HG02970 (cell line): Measurements from ENCODE around the gene GPC5.
A peak's percentile ranks its signal among the peaks of the same experiment; 100 is the strongest.
"Not testable (repeated sequence)": the region's sequence is repeated elsewhere in the genome, so short reads cannot be mapped to it uniquely, and the experiment has no call there.

Experiments
- ATAC-seq: cut with Tn5 transposase; IDR thresholded peaks from one replicate; pipeline ENCODE4 v1.9.1; 2021; ENCODE audit warnings: mild to moderate bottlenecking, moderate library complexity, moderate number of reproducible peaks; ENCODE audit not compliant: unreplicated experiment, low FRiP score

The GPC5 gene

DNA sequence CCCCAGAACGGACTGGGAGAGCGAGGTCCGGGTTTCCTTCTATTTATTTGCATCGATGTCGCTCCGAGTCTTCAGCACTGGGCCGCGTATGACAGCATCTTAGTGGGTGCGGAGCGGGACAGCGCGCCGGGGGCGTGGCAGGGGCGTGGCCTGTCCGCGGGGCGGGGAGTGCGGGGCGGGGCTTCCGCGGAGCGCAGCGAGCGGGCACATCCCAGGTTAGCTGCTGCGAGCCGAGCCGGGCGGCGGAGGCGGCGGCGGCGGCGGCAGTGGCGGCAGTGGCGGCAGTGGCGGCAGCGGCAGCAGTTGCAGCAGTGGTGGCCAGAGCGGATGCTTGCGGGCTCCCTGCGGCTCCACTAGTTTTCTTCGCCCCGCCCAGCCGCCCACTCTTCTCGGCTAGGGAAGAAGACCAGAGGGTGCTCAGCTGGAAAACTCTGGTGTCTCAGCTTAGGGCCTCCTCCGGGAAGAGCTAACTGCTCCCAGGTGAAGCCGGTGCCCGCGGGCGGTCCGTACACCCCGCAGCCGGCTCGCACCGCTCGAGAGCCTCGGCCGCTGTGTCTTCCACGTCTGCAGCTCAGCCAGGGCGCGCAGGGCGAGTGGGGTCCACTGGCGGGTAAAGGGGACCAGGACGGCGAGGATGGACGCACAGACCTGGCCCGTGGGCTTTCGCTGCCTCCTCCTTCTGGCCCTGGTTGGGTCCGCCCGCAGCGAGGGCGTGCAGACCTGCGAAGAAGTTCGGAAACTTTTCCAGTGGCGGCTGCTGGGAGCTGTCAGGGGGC, at the start of gene GPC5:
Gene GPC5 (plus strand): TSS at position 209 of the 776 bp plus-strand sequence.
- ATAC-seq = peak; percentile 98

DNA sequence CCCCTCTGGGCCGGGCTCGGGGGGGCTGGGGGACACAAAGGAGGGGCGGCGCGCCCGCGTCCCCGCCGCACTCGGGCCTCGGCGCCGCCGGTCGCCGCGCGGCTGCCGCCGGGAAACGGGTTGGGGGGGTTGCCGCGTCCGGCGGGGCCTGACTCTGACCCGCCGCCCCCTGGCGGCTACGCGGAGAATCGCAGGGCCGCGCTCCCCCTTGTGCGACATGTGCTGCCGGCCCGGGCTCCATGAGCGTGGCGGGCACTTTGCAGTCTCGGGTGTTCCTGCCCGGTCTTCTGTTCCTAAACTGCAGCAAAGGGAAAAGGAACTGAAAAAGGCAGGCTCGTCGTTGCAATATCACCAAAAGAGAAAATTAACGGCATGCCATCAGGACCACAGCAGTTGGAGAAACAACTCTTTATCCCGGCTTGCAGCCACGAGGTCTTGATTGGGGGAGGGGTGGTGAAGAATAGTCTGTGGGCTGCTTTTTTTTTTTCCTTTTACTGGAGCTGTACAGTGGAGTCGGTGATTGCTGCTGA, 49.5 kb upstream of the GPC5 start:
- peak; percentile 48 for ATAC-seq

DNA sequence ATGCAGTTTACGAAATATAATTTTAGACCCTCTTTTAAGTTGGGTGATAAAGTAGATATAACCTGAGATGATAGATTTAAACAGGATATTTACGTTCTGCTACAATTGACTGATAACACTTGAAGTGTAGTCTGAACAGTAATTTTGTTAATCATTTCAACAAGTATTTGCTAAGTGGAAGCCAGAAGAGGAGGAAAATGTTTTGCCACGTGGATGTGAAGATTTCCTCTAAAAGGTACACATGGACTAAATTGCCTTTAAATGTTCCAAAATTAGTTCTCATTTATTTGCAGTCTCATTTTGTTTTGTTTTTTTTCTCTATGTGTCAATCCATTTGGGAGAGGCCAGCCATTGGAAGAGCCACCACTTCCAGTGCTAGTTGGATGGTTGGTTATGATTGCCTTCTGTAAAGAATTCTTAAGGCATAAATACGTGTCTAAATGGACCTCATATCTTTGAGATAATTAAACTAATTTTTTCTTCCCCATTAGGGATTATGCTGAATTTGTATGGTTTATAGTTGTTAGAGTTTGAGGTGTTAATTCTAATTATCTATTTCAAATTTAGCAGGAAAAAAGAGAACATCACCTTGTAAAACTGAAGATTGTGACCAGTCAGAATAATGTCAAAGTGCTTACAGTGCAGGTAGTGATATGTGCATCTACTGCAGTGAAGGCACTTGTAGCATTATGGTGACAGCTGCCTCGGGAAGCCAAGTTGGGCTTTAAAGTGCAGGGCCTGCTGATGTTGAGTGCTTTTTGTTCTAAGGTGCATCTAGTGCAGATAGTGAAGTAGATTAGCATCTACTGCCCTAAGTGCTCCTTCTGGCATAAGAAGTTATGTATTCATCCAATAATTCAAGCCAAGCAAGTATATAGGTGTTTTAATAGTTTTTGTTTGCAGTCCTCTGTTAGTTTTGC, 48.2 kb upstream of the GPC5 start:
- ATAC-seq = no peak

DNA sequence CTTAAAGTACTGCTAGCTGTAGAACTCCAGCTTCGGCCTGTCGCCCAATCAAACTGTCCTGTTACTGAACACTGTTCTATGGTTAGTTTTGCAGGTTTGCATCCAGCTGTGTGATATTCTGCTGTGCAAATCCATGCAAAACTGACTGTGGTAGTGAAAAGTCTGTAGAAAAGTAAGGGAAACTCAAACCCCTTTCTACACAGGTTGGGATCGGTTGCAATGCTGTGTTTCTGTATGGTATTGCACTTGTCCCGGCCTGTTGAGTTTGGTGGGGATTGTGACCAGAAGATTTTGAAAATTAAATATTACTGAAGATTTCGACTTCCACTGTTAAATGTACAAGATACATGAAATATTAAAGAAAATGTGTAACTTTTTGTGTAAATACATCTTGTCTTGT, 47.3 kb upstream of the GPC5 start:
- no peak for ATAC-seq

DNA sequence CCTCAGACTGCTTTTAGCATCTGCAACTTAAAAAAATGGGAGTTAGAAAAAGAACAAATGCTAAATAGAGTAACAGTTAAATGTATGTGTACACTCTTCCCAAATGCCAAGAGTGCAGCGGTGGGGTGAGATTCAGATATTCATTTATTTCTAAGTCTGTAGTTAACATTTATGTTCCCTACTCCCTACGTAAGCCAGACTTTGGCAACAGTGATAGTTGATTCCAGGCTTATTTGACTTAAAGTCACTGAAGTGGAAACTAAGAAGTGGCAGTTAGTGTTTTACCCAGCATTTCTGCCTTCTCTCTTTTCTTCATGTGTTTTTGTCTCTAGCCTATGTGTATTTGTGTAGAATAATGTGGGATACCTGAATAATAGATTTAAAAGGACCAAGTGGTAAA, 46.4 kb upstream of the GPC5 start:
- ATAC-seq = no peak

DNA sequence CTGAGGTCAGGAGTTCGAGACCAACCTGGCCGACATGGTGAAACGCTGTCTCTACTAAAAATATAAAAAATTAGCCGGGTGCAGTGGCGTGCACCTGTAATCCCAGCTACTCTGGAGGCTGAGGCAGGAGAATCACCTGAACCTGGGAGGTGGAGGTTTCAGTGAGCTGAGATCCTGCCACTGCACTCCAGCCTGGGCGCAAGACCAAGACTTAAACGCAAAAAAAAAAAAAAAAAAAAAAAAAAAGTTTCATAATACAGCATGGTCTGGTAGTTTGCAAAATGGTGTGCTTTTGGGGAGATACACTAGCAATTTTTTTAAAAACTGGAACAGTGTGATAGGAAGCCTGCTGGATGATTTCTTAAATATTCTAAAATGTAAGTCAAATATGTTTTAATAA, 45.5 kb upstream of the GPC5 start:
- not testable (repeated sequence) for ATAC-seq

DNA sequence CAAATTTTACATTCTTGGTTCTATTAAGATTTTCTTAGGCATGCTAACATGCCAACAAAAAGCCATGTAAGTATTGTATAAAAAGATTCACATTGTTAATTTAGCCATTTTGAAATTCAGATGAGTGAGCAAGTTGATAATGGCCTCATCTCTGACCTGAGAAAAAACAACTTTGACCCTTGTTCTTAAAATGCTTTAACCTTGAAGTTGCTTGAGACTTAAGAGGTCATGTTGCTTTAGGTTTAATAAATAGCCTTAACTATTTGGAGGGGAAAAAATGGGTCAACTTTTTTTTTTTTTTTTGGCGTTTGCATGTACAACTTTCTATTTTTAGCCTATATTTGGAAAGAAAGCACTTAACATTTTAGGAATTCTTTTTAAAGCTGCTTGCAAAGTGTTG, 44.9 kb upstream of the GPC5 start:
- no peak for ATAC-seq

DNA sequence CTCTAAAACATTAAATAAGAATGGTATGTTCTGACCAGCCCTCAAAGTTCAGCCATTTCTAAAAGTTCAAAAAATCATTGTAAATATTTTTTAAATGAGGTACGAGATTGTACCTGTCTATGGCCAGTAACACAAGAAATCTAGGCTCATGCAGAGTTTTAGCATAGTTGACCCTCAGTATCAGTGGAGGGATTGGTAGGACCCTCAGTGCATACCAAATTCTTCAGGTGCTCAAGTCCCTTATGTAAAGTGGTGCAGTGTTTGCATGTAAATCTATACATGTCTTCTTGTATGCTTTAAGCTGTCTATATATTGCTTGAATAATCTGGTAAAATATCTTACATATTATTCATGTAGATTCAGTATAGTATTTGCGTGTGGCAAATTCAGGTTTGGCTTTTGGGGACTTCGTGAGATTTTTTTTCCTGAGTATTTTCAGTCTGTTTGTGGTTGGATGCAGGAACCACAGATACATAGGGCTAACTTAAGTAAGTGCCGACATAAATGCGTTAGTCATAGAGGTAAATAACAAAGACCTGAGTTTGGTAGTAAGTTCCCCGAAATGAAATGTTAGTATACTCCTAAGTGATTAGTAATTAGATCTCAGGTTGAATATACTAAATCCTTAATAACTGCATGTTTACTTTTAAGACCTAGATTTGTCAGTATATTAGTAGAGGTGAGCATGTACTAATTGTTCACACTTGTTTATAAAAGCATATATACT, 43.2 kb upstream of the GPC5 start:
- ATAC-seq = no peak

DNA sequence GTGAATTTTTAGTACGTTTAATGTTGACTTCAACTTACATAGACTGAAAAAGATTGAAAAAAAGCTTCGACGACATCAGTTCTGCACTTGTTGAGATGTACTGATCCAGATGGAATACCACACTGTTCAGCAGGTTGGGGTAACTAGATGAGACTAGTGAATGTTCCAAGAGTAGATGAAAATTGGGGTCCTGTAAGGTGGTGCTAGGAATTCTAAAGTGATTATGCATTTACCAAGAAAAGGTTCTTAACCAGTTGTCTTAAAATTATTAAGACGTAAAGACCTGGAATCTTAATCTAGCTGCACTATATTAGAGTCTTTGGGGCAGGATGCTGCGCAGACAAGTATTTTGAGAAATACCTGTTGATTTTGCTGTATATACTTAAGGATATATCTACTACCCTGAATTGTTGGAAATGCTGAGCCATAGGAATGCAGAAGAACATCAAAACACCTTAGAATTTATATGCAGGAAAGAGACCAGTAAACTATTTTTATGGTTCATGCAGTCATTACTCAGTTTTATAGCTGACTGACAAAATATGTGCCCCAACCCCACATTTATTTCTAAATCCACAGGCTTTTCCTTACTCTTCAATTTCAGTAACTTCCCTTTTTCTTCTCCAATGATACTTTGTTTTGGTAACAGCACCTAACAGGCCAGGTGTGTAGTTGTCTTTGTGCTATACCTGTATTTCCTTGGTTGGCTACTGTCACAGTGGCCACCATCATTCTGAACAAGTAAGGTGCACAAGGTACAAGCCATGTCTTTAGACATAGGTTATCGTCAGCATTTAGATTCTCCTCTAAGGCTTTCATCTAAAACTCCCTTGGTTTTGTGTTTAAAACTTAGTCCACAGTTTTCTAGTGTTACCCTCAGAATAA, 42.4 kb upstream of the GPC5 start:
- no peak for ATAC-seq

DNA sequence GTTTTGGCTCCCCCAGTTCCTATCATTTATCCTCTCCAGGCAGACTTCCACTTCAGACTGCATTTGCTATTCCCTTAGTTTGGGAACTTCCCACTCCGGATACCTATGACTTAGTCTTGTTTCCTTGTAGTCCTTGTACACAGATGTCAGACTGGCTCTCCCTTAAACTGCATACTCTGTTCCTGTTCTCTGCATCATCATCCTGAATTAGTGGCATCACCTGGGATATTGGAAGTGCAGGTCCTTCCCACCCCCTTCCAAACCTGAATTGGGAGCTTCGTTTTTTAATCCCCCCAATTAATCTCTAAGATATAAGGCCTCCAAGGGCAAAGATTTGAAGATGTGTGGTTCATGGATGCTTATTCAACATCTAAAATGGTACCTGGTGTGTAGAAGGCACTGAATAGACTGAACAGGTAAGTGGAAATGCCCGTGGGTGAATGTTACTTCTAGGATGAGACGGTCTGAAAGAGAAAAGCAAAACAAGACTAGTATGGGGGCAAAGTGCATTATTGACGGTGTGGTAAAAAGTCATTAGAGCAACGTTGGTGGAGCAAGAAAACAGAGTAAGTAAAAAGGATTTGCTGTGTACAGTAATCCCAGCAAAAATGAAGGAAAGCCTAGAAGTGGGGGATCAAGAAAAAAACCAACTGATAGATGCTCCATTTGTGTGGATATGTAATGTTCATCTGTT, 41.4 kb upstream of the GPC5 start:
- ATAC-seq = no peak

DNA sequence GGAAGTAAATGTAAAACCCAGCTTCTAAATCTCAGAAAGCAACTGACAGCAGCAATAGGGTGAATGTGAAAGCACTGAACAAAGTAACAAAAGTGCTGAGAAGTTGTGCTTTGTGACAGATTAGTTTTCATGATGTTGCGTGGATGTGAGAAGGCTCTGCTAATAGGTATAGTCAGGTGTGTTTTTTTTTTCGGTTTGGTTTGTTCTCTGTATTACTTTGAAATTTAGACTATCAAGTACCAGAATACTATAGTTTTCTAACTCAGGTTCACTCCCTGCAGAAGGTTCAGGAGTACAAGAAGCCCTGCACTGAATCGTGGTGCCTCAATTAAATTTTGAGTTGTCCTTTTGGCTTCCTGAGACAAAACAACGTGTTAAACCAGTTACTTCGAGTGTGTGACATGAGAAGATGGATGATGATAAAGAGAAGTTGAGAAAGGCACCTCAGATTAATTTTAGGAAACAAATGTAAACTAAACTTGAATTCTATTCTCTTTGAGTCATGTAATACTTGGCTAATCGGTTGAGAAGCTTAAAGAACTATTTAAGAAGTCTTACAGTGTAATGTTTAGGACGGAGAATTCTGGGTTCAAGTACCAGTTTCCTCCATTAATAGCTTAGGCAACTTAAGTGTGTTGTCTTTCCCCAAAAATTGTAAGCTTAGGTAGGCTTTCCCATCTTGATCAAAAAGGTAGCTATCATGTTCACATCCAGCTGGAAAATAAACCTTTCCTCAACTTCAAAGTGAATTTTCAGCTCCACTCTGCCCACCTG, 40.6 kb upstream of the GPC5 start:
- ATAC-seq = no peak

DNA sequence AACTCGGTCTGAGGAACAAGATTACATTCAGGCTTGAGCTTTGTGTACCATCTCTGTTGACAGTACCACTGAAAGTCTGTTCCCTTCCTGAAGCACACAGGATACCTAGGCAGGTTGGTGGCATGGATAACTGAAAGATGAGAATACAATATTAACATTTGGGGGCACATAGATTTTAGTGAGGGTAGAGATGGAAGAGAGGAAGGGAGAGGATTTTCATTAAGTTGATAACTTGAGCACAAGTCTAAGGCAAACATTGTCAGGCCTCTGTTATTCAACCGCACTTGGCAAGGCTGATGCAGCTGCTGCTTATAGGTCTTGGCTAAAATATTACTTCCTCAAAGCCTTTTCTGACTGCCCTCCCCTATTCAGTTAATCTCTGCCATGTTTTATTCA, 40.0 kb upstream of the GPC5 start:
- no peak for ATAC-seq

DNA sequence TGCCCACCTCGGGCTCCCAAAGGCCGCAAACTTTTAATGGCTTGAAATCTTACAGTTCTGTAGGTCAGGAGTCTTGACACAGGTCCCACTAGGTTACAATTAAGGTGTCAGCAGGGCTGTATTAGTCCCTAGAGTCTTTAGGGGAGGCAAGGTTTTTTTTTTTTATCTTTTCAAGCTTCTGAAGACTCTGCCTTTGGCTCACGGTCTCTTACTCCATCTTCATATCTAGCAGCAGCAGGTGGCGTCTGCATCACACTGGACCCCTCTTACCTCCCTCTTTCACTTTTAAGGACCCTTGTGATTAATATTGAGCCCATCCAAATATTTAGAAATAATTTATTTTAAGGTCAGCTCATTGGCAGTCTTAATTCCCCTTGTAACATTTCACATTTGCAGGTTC, 39.3 kb upstream of the GPC5 start:
- ATAC-seq = no peak

DNA sequence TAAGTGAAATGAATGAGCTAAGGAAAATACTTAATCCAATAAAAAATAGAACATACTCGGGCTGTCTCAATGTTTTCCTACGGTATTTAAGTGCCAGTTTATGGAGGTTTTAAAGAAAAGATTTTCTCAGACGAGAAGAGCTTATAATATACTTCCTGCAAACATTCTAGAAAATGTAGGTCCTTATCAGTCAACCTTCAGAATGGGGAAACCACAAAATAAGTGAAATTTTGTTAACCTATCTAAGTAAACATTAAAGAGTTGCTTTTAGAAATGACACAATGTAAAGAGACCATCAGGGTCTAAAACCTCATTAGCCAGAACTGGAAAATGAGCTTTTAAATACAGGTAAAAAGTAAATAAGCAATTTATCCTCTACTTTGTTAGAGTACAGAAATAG, 38.8 kb upstream of the GPC5 start:
- ATAC-seq = no peak

DNA sequence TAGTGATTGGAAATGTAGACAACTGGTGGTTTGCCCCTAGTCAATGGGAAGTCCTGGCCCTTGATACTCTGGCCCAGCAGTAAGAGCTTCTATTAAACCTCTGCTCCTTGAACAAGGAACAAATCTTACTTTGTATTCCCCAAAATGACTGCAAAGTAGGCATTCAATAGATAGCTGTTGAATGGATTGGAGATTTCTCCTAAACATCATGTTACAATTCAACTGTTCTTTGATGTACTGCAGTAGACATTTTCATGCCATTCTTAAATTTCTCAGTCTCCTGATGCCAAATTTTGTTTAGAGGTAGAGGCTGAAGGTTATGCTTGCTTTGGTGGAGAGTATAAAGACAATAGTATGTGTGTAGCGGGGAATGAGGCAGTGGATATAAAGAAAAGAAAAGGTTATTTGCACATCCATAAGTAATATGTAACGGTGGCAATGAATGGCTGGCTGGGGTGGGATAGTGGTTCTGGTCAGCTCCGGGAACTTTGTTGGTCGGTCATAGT, 38.1 kb upstream of the GPC5 start:
- ATAC-seq = no peak

DNA sequence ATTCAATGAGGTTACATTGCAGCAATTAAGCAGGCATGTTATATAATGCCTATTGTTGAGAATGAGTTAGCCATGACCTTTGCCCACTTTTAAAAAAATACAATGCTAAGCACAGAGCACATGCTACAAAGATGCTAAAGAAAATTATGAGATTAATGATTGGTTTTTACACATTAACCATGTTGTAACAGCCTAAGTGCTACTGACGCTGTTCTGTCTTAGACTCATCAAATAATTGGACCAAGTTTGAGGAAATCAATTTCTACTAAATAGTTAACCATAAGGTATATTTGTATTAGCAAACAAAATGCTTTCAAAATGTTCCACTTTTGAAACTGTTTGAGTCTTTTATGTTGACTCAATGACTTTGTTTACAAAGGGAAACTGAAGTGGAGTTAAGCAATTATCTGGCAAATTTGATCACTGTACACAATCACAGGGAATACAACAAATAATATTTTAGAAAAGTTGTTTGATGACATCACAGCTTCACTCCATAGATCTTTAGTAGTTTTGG, 36.6 kb upstream of the GPC5 start:
- no peak for ATAC-seq

DNA sequence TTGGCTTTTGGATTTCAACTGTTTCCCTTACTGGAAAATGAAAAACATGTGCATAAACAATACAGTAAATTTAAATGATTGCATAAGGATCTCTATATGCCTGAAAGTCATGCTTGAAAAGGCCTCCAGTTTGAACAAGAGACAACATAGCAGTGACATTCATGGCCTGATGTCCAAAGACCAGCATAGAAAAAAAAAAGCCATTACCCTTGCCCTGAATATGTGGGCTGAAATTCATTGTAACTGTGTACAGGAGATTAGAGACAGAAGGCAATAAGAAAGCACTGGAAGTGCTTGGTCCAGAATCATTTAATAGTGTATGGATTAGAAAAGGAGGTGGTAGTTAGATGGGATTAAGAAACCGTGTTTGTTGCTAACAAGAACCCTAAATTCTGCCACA, 35.5 kb upstream of the GPC5 start:
- ATAC-seq = no peak

DNA sequence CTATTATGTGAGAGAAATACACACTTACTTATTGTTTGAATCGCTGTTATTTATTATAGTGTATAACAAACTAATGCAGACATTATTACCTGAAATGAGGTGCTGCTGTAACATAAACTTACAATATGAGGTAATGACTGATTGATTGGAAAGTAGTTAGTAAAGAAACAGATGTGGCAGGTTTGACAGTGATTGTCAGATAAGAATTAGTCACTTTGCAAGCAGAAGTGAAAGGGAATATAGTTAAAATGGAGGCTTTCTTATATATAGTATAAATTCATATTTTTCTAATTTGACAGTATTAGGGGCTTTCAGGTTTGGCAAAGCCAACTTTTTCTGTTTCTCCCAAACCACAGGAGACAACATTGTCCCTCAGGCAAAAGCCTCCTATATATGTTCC, 30.3 kb upstream of the GPC5 start:
- no peak for ATAC-seq
